Ovary (tissue), 3 donors: ENCODE measurements around the gene FH.

Source experiments
- POLR2A ChIP-seq: fragments of 450-650 bp; IDR thresholded peaks from one replicate; pipeline ENCODE4 v1.6.1; 2017; ENCODE audit warnings: antibody characterized with exemption, mild to moderate bottlenecking, moderate library complexity
- TF ChIP-seq, protein P1 (sequence below), 3 donors: fragments of 450-650 bp in 2 of 3; fragments of 200-600 bp in 1 of 3; IDR thresholded peaks; one replicate each; pipeline versions ENCODE4 v1.5.1 to v1.8.0; 2016 to 2022; ENCODE audit warnings: antibody characterized with exemption in 3 of 3, mild to moderate bottlenecking in 1 of 3
- donor health status: DM: no; HTN: no; CAD: no.

DNA sequence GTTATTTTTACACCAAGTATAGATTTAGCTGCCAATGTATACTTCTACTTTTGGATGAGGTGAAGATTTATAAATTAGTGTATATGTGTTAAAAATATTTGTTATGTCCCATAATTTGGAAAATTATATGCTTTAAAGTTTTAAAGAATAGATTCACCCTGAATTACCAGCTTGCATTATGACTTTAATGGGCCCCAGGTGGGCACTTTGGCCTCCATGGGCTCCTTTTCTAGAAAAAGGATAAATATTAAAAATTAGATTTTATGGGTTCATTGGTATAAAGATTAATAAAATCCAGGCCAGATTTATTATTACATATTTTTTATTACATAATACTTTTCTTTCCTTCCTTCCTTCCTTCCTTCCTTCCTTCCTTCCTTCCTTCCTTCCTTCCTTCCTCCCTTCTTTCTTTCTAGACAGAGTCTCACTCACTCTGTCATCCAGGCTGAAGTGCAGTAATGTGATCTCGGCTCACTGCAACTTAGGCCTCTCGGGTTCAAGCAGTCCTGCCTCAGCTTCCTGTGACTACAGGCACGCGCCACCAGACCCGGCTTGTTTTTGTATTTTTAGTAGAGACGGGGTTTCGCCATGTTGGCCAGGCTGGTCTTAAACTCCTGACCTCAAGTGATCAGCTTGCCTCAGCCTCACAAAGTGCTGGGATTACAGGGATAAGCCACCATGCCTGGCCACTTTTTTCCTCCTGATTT lies 34.5 kb upstream of the FH start:
- TF ChIP-seq, protein P1, sequence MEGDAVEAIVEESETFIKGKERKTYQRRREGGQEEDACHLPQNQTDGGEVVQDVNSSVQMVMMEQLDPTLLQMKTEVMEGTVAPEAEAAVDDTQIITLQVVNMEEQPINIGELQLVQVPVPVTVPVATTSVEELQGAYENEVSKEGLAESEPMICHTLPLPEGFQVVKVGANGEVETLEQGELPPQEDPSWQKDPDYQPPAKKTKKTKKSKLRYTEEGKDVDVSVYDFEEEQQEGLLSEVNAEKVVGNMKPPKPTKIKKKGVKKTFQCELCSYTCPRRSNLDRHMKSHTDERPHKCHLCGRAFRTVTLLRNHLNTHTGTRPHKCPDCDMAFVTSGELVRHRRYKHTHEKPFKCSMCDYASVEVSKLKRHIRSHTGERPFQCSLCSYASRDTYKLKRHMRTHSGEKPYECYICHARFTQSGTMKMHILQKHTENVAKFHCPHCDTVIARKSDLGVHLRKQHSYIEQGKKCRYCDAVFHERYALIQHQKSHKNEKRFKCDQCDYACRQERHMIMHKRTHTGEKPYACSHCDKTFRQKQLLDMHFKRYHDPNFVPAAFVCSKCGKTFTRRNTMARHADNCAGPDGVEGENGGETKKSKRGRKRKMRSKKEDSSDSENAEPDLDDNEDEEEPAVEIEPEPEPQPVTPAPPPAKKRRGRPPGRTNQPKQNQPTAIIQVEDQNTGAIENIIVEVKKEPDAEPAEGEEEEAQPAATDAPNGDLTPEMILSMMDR (IDR thresholded peaks at IDR 0.05), result no peak
- TF ChIP-seq POLR2A, result no peak
